Astrocyte (in vitro differentiated cells and primary cell): ENCODE data around the gene SPTB. TPM values are rescaled to one million over a fixed set of nuclear protein-coding genes. Genes with fewer than 3 reads are reported as not detected.

ENCODE experiments used
- DNase-seq: peaks from one replicate; pipeline ENCODE4 v3.0.0-alpha.2; 2010; ENCODE audit warnings: low read depth
- FAIRE-seq: peaks from 2 replicates; lab custom pipeline; 2011; peaks lifted over from hg19 to GRCh38; lab: Jason Lieb, UNC
- H2AFZ ChIP-seq: 2 replicates; pipeline ENCODE4 v1.6.0; 2012; ENCODE audit warnings: low read depth, low read length, inconsistent platforms
- H3K27ac ChIP-seq: 2 replicates; pipeline ENCODE4 v1.5.1; 2011; ENCODE audit warnings: low read depth, low read length, inconsistent platforms
- H3K27me3 ChIP-seq: 2 replicates; pipeline ENCODE4 v1.6.0; 2011; ENCODE audit warnings: low read length, inconsistent platforms; ENCODE audit not compliant: insufficient read depth
- H3K36me3 ChIP-seq: 2 replicates; pipeline ENCODE4 v1.5.1; 2011; ENCODE audit warnings: low read length, inconsistent platforms; ENCODE audit not compliant: insufficient read depth
- H3K4me1 ChIP-seq: 2 replicates; pipeline ENCODE4 v1.5.1; 2011; ENCODE audit warnings: low read length, inconsistent platforms; ENCODE audit not compliant: insufficient read depth
- H3K4me2 ChIP-seq: 2 replicates; pipeline ENCODE4 v1.6.0; 2012; ENCODE audit warnings: low read length, inconsistent platforms
- H3K4me3 ChIP-seq: 2 replicates; pipeline ENCODE4 v1.5.1; 2011; ENCODE audit warnings: low read depth, mild to moderate bottlenecking, low read length, inconsistent platforms; ENCODE audit not compliant: insufficient read depth
- H3K79me2 ChIP-seq: 2 replicates; pipeline ENCODE4 v1.6.0; 2012; ENCODE audit warnings: mild to moderate bottlenecking, low read length, inconsistent platforms; ENCODE audit not compliant: insufficient read depth
- H3K9ac ChIP-seq: 2 replicates; pipeline ENCODE4 v1.6.0; 2012; ENCODE audit warnings: mild to moderate bottlenecking, low read length, inconsistent platforms
- H3K9me3 ChIP-seq: 2 replicates; pipeline ENCODE4 v1.5.1; 2012; ENCODE audit warnings: low read depth, mild to moderate bottlenecking, low read length, inconsistent platforms; ENCODE audit not compliant: insufficient read depth
- H4K20me1 ChIP-seq: 2 replicates; pipeline ENCODE4 v1.6.0; 2012; ENCODE audit warnings: low read length, inconsistent platforms; ENCODE audit not compliant: insufficient read depth
- H3K27ac Mint-ChIP-seq: one replicate; pipeline ENCODE4 v1.8.0; 2021; ENCODE audit warnings: mild to moderate bottlenecking, mixed read lengths; ENCODE audit not compliant: unreplicated experiment
- H3K27me3 Mint-ChIP-seq: one replicate; pipeline ENCODE4 v1.8.0; 2021; ENCODE audit warnings: low read depth, mixed read lengths; ENCODE audit not compliant: unreplicated experiment
- H3K36me3 Mint-ChIP-seq: one replicate; pipeline ENCODE4 v1.8.0; 2021; ENCODE audit warnings: low read depth, mixed read lengths; ENCODE audit not compliant: unreplicated experiment
- H3K4me1 Mint-ChIP-seq: one replicate; pipeline ENCODE4 v1.8.0; 2021; ENCODE audit warnings: low read depth, mixed read lengths; ENCODE audit not compliant: unreplicated experiment
- H3K4me3 Mint-ChIP-seq: one replicate; pipeline ENCODE4 v1.8.0; 2021; ENCODE audit warnings: mild to moderate bottlenecking, moderate library complexity, mixed read lengths; ENCODE audit not compliant: unreplicated experiment
- H3K9me3 Mint-ChIP-seq: one replicate; pipeline ENCODE4 v1.8.0; 2021; ENCODE audit warnings: mild to moderate bottlenecking, mixed read lengths; ENCODE audit not compliant: unreplicated experiment
- EZH2 ChIP-seq: IDR thresholded peaks from 2 replicates; pipeline ENCODE4 v1.6.1; 2012; ENCODE audit warnings: mild to moderate bottlenecking, low read length, inconsistent platforms; ENCODE audit not compliant: insufficient read depth
- total RNA-seq: library from RNA; stranded (reverse); gene quantifications from 2 replicates; pipeline ENCODE4 v1.2.1, GENCODE V29; 2021
- TF ChIP-seq, protein P1 (sequence below): IDR thresholded peaks from 2 replicates; pipeline ENCODE4 v1.5.1; 2011; ENCODE audit warnings: low read depth, mild to moderate bottlenecking, inconsistent platforms, low read length, moderate library complexity; ENCODE audit not compliant: insufficient read depth

Gene SPTB
- total RNA-seq, 1 donor from 2014 or later = 0.32 TPM

DNA sequence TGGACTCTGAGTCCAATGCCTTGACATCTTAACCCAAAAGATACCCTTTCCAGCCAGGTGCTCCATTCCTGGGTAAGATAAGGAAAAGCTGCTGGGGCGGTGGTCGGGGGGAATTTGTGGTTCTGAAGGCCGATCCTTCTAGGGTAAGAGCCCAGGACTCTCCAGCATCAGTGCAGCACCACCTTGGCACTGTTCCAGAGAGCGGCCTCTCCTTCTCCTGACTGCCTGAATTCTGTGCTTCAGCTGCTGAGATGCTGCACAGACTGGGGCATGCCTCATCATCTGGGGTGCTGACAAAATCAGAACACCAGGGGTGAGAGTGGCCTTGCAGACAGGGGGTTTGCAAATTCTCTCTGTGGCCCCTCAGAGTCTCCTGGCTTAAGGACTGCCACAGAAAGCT lies 87.5 kb downstream of the SPTB start:
- H3K4me1 ChIP-seq = peaks cover 10% of the 10 kb centered on the region
- H3K27me3 ChIP-seq = no peaks in the 10 kb centered on the region
- H3K27ac ChIP-seq = no peak overlapping the region
- no peak overlapping the region for H3K27ac Mint-ChIP-seq
- no peak overlapping the region for H2AFZ ChIP-seq
- peaks cover 8% of the 10 kb centered on the region for H3K4me1 Mint-ChIP-seq
- H3K9me3 Mint-ChIP-seq = peaks cover 2% of the 10 kb centered on the region
- H3K36me3 Mint-ChIP-seq = peaks cover 2% of the 10 kb centered on the region
- H3K9ac ChIP-seq = no peak overlapping the region
- H3K4me3 ChIP-seq = no peak overlapping the region
- DNase-seq (no peak), FAIRE-seq (no peak)
- peaks cover 15% of the 10 kb centered on the region for H3K27me3 Mint-ChIP-seq
- no peaks in the 10 kb centered on the region for H3K79me2 ChIP-seq
- H3K4me2 ChIP-seq = no peak overlapping the region
- H3K36me3 ChIP-seq = no peaks in the 10 kb centered on the region
- no peak overlapping the region for H3K4me3 Mint-ChIP-seq
- H4K20me1 ChIP-seq = no peaks in the 10 kb centered on the region
- TF ChIP-seq, protein P1, sequence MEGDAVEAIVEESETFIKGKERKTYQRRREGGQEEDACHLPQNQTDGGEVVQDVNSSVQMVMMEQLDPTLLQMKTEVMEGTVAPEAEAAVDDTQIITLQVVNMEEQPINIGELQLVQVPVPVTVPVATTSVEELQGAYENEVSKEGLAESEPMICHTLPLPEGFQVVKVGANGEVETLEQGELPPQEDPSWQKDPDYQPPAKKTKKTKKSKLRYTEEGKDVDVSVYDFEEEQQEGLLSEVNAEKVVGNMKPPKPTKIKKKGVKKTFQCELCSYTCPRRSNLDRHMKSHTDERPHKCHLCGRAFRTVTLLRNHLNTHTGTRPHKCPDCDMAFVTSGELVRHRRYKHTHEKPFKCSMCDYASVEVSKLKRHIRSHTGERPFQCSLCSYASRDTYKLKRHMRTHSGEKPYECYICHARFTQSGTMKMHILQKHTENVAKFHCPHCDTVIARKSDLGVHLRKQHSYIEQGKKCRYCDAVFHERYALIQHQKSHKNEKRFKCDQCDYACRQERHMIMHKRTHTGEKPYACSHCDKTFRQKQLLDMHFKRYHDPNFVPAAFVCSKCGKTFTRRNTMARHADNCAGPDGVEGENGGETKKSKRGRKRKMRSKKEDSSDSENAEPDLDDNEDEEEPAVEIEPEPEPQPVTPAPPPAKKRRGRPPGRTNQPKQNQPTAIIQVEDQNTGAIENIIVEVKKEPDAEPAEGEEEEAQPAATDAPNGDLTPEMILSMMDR = no peak
- no peak for TF ChIP-seq EZH2
- H3K9me3 ChIP-seq = no peaks in the 10 kb centered on the region

DNA sequence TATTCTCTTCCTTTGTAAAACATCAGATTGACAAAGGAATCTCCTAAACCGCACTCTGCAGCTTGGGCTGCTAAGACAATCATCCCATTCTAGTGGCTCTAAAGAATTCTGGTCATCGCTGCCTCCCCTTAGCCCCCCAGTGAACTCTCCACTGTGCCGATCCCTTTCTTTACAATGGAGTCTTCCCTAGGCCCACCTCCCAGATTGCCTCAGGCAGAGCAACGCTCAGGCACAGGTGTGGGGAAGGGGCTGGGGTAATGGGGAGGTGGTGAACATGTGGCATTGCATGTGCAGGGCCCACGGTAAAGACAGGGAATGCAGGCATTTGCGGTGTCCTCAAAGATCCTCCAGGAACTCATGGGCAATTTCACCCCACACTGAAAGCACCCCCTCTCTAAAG lies 89.2 kb downstream of the SPTB start:
- Histone ChIP-seq H4K20me1 (no peaks in the 10 kb centered on the region), H3K4me3 (no peak overlapping the region), H3K79me2 (no peaks in the 10 kb centered on the region), H3K9me3 (no peaks in the 10 kb centered on the region), H3K4me1 (peaks cover 10% of the 10 kb centered on the region), H2AFZ (no peak overlapping the region), H3K27me3 (no peaks in the 10 kb centered on the region), H3K36me3 (no peaks in the 10 kb centered on the region), H3K4me2 (no peak overlapping the region), H3K27ac (no peak overlapping the region), H3K9ac (no peak overlapping the region)
- DNase-seq = no peak
- peaks cover 7% of the 10 kb centered on the region for H3K9me3 Mint-ChIP-seq
- no peak overlapping the region for H3K27ac Mint-ChIP-seq
- TF ChIP-seq EZH2 = no peak
- TF ChIP-seq, protein P1 = no peak
- no peak overlapping the region for H3K4me3 Mint-ChIP-seq
- peaks cover 9% of the 10 kb centered on the region for H3K27me3 Mint-ChIP-seq
- no peak for FAIRE-seq
- peaks cover 2% of the 10 kb centered on the region for H3K36me3 Mint-ChIP-seq
- peaks cover 8% of the 10 kb centered on the region for H3K4me1 Mint-ChIP-seq

DNA sequence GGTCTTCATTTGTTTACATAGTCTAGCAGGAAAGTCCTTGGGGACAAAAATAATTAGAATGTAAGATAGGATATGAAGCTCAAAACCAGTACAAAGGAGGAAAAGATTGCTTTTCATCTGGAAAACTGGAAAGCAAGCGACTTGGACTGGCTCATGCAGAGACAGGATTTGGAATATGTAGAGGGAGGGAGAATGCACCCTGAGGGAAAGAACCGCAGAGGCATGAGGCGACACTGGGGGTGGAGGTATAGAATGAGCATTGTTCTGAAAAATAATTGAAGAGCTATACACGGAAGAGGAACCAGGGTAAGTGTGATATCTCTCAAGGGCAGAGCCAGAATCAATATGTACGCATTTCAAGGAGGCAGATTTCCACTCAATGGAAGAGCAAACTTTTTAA lies 90.0 kb downstream of the SPTB start:
- no peak overlapping the region for H3K27ac Mint-ChIP-seq
- no peak for FAIRE-seq
- Histone ChIP-seq H3K9me3 (no peaks in the 10 kb centered on the region), H3K27ac (no peak overlapping the region), H3K9ac (no peak overlapping the region), H3K27me3 (no peaks in the 10 kb centered on the region), H2AFZ (no peak overlapping the region), H3K36me3 (no peaks in the 10 kb centered on the region), H4K20me1 (no peaks in the 10 kb centered on the region), H3K4me2 (no peak overlapping the region), H3K79me2 (no peaks in the 10 kb centered on the region), H3K4me3 (no peak overlapping the region), H3K4me1 (peaks cover 10% of the 10 kb centered on the region)
- H3K4me3 Mint-ChIP-seq = no peak overlapping the region
- H3K4me1 Mint-ChIP-seq = peaks cover 8% of the 10 kb centered on the region
- peaks cover 7% of the 10 kb centered on the region for H3K9me3 Mint-ChIP-seq
- no peak for TF ChIP-seq EZH2
- TF ChIP-seq, protein P1 = no peak
- peaks cover 2% of the 10 kb centered on the region for H3K36me3 Mint-ChIP-seq
- H3K27me3 Mint-ChIP-seq = peaks cover 7% of the 10 kb centered on the region
- no peak for DNase-seq
